Measurements from ENCODE around the gene CEMIP2. TPM values are rescaled to one million over a fixed set of nuclear protein-coding genes. Genes with fewer than 3 reads are reported as not detected.

CEMIP2 gene
- total and polyA plus RNA-seq, 2 of the 13 experiments (the other 11 are each of a cell fraction or from before 2014, with no cell fraction given), result 94.3 to 128 TPM

- TF ChIP-seq MTA3 (CRISPR knock-in tag; IDR thresholded peaks at IDR 0.05) (no peak), ZNF674 (CRISPR knock-in tag; IDR thresholded peaks at IDR 0.05; ENCODE audit: low read depth) (no peak), MIXL1 (CRISPR knock-in tag; IDR thresholded peaks at IDR 0.05) (no peak), IRF2 (CRISPR knock-in tag; IDR thresholded peaks at IDR 0.05) (no peak), SMAD3 (CRISPR knock-in tag; IDR thresholded peaks at IDR 0.05) (no peak), ZNF451 (CRISPR knock-in tag; IDR thresholded peaks at IDR 0.05) (no peak), POGK (CRISPR knock-in tag; conservative IDR thresholded peaks at IDR 0.05) (no peak), HOXA5 (CRISPR knock-in tag; IDR thresholded peaks at IDR 0.05) (peak; percentile 72), CBX1 (IDR thresholded peaks at IDR 0.05; ENCODE audit: low read depth) (peak; percentile 23), ATF7-NPFF (CRISPR knock-in tag; IDR thresholded peaks at IDR 0.05; ENCODE audit: low read depth) (0 out of 2 replicates have a peak, but pooled peaks have one; percentile 52), TBX2 (CRISPR knock-in tag; IDR thresholded peaks at IDR 0.05; ENCODE audit: borderline replicate concordance) (peak; percentile 46), ELF1 (CRISPR knock-in tag; IDR thresholded peaks at IDR 0.05) (0 out of 2 replicates have a peak, but pooled peaks have one; percentile 12), ZNF207 (IDR thresholded peaks at IDR 0.05; ENCODE audit: borderline replicate concordance) (no peak), ZBTB8A (CRISPR knock-in tag; IDR thresholded peaks at IDR 0.05; ENCODE audit: borderline replicate concordance, low read depth) (no peak), FOXK2 (IDR thresholded peaks at IDR 0.05) (no peak), ZFP90 (CRISPR knock-in tag; IDR thresholded peaks at IDR 0.05; ENCODE audit: borderline replicate concordance) (0 out of 2 replicates have a peak, but pooled peaks have one; percentile 12), ZNF777 (CRISPR knock-in tag; IDR thresholded peaks at IDR 0.05) (peak; percentile 48; the same call in 1 of the 2 replicates), ERF (CRISPR knock-in tag; IDR thresholded peaks at IDR 0.05) (0 out of 2 replicates have a peak, but pooled peaks have one; percentile 16), ZNF749 (CRISPR knock-in tag; IDR thresholded peaks at IDR 0.05; ENCODE audit: borderline replicate concordance) (peak; percentile 42; the same call in 1 of the 2 replicates), FOXA3 (CRISPR knock-in tag; IDR thresholded peaks at IDR 0.05) (peak; percentile 25; the same call in 1 of the 2 replicates), KAT8 (CRISPR knock-in tag; IDR thresholded peaks at IDR 0.05) (no peak), ZNF414 (CRISPR knock-in tag; IDR thresholded peaks at IDR 0.05) (peak; percentile 81; the same call in 1 of the 2 replicates), ZNF678 (CRISPR knock-in tag; IDR thresholded peaks at IDR 0.05) (0 out of 2 replicates have a peak, but pooled peaks have one; percentile 71), HNRNPL (IDR thresholded peaks at IDR 0.05; ENCODE audit: low read depth, low read length) (peak; percentile 73; the same call in 1 of the 2 replicates), GPBP1L1 (CRISPR knock-in tag; IDR thresholded peaks at IDR 0.05) (no peak), NFRKB (IDR thresholded peaks at IDR 0.05) (no peak), PBX2 (CRISPR knock-in tag; IDR thresholded peaks at IDR 0.05) (no peak)
These were observed at the start of gene CEMIP2 (continued) for GRCh38 chr9:71768388-71769174.
